Measurements from ENCODE around the gene NEDD4L.

The NEDD4L gene

DNA sequence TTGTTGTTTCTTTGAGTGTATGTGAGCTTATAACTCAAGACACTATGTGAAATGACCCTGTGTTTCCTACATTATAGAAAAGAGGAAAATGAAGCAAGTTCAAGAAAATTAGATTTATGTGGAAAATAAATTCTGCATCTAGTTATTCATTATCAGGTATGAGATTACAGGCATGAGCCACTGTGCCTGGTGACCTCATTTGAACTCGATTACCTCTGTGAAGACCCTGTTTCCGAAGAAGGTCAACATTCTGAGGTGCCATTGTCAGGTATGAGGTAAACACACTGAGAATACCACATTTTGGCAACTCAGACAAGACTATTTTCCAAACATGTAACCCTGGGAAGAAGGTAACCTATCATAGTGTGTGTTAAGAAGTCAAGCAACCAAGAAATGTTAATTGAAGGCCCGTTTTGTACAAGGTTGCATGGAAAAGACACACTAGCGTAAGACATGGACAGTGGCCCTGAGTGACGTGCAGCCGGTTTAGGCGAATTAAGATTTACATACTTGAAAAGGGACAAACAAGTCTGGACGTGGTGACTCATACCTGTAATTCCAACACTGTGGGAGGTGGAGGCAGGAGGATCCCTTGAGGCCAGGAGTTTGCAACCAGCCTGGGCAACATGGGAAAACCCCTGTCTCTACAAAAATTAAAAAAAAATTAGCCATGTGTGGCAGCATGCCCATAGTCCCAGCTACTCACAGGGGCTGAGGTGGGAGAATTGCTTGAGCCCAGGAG is 186.6 kb downstream of the NEDD4L start:
- no peak for DNase-seq (ENCODE audit: low read depth)
- in situ Hi-C loops (cut with HindIII; ENCODE audit: low sequenced_read_pairs), result no loop called here
- TF ChIP-seq, protein P1, sequence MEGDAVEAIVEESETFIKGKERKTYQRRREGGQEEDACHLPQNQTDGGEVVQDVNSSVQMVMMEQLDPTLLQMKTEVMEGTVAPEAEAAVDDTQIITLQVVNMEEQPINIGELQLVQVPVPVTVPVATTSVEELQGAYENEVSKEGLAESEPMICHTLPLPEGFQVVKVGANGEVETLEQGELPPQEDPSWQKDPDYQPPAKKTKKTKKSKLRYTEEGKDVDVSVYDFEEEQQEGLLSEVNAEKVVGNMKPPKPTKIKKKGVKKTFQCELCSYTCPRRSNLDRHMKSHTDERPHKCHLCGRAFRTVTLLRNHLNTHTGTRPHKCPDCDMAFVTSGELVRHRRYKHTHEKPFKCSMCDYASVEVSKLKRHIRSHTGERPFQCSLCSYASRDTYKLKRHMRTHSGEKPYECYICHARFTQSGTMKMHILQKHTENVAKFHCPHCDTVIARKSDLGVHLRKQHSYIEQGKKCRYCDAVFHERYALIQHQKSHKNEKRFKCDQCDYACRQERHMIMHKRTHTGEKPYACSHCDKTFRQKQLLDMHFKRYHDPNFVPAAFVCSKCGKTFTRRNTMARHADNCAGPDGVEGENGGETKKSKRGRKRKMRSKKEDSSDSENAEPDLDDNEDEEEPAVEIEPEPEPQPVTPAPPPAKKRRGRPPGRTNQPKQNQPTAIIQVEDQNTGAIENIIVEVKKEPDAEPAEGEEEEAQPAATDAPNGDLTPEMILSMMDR (IDR thresholded peaks at IDR 0.05; ENCODE audit: low read depth, low read length, missing control alignments), result no peak
- no peak overlapping the region for H3K4me3 ChIP-seq (ENCODE audit: low read depth, low read length)

DNA sequence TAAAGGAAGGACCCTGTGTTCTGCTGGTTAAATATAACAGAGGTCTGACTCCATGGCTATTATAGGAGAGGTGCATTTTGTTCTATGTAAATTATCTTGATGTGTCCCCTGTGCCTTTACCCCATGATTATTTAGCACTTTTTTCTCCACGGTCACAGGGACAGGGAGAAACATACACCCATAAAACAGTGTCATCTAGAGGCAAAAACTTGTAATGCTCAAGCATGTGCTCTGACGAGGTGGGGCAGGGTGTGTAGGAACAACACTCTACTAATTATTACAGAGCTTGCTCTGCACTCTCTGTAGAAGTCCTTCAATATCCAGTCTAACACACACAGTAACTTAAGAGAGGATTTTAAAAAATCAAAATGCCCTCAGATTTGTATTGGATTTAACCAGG is 187.9 kb downstream of the NEDD4L start:
- TF ChIP-seq, protein P1 (IDR thresholded peaks at IDR 0.05; ENCODE audit: low read depth, low read length, missing control alignments), result peak; percentile 35
- in situ Hi-C loops (cut with HindIII; ENCODE audit: low sequenced_read_pairs), result no loop called here
- DNase-seq (ENCODE audit: low read depth), result no peak
- no peak overlapping the region for H3K4me3 ChIP-seq (ENCODE audit: low read depth, low read length)

DNA sequence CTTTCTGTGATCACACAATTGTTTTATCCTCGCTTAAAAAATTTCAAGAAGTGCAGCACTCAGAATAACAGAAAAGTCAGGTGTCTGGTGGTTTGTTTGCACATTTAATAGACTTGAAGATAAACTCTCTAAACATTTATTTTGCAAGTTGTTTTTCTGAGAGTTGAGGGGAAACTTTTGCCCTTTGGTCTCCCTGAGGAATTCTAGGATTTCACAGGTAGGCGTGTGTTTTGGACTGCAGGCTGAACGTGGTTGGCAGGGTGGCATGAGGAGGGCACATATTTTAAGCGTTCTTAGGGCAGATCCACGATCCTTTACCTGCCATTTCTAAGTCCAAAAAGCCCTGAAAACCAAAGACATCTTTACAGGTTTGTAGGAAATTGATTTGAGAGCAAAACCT is 188.6 kb downstream of the NEDD4L start:
- in situ Hi-C loops (cut with HindIII; ENCODE audit: low sequenced_read_pairs), result no loop called here
- TF ChIP-seq, protein P1 (IDR thresholded peaks at IDR 0.05; ENCODE audit: low read depth, low read length, missing control alignments), result no peak
- H3K4me3 ChIP-seq (ENCODE audit: low read depth, low read length), result no peak overlapping the region
- DNase-seq (ENCODE audit: low read depth), result no peak

DNA sequence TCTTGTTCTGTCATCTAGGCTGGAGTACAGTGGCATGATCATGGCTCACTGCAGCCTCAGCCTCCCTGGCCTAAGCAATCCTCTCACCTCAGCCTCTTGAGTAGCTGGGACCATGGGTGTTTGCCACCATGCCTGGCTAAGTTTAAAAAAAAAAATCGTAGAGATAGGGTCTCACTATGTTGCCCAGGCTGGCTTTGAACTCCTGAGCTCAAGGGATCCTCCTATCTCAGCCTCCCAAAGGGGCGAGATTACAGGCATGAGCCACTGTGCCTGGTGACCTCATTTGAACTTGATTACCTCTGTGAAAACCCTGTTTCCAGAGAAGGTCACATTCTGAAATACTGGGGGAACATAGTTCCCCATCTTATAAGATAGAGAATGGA is 190.3 kb downstream of the NEDD4L start:
- TF ChIP-seq, protein P1 (IDR thresholded peaks at IDR 0.05; ENCODE audit: low read depth, low read length, missing control alignments), result no peak
- DNase-seq (ENCODE audit: low read depth), result no peak
- no peak overlapping the region for H3K4me3 ChIP-seq (ENCODE audit: low read depth, low read length)
- in situ Hi-C loops (cut with HindIII; ENCODE audit: low sequenced_read_pairs), result no loop called here

DNA sequence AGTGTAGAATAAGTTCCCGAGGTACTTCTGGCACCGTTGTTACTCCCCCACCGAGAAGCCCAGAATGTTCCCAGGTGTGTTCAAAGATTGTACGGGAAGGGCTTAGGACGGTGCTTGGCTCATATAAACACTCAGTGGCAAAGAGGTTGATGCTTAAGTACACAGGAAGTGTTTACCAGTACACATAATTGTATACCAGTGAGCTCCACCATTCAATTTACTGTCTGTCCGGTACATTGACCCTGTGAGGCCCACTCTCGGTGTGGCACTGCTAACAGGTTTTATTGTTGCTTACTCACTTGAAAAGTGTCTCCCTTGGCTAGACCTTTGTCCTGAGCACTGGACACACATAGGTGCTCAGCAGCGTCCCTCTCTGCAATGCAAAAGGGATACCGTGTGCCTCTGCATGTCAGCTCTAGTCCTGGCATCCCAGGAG is 191.0 kb downstream of the NEDD4L start:
- TF ChIP-seq, protein P1 (IDR thresholded peaks at IDR 0.05; ENCODE audit: low read depth, low read length, missing control alignments), result no peak
- in situ Hi-C loops (cut with HindIII; ENCODE audit: low sequenced_read_pairs), result no loop called here
- no peak for DNase-seq (ENCODE audit: low read depth)
- H3K4me3 ChIP-seq (ENCODE audit: low read depth, low read length), result no peak overlapping the region

DNA sequence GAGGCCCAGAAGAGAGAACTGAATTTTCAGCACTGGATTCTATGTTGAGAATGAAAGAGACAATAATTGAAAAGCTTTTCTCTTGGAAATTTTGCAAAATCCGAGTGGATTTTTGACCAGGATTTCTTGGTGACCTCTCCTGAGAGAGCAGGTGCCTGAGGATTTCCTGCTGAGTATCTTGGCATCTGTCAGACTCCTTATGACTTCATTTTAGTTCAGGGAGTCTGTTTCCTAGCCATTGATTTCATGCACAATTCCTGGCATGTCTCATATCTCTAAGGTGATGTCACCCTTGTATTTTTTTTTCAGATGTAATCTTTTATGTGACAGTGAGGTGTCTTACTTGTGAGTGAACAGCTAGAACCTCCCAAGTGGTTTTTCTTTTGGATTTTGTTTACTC is 195.9 kb downstream of the NEDD4L start:
- H3K4me3 ChIP-seq (ENCODE audit: low read depth, low read length), result no peak overlapping the region
- in situ Hi-C loops (cut with HindIII; ENCODE audit: low sequenced_read_pairs), result no loop called here
- TF ChIP-seq, protein P1 (IDR thresholded peaks at IDR 0.05; ENCODE audit: low read depth, low read length, missing control alignments), result no peak
- no peak for DNase-seq (ENCODE audit: low read depth)

Data from astrocyte of the cerebellum (primary cell).